Stimulated activated naive CD4-positive, alpha-beta T cell treated with Interleukin-2 at 50 U/mL for 16 hours (primary cell): ENCODE results near the gene ZNF469.

Source experiments
- DNase-seq: peaks from one replicate; lab custom pipeline; 2025; lab: John Stamatoyannopoulos, UW

Gene ZNF469

GRCh38 chr16:88382491-88383400 lies at the start of gene ZNF469:
Gene ZNF469 (plus strand): TSS chr16:88382959. CDS start chr16:88427471, 44,512 bp downstream.
- no peak for DNase-seq

GRCh38 chr16:88333848-88334777 lies 48.6 kb upstream of the ZNF469 start:
- DNase-seq = no peak

GRCh38 chr16:88334778-88335720 lies 47.7 kb upstream of the ZNF469 start:
- DNase-seq = no peak

GRCh38 chr16:88337021-88337420 lies 45.7 kb upstream of the ZNF469 start:
- no peak for DNase-seq

GRCh38 chr16:88337538-88337937 lies 45.2 kb upstream of the ZNF469 start:
- no peak for DNase-seq

- no peak for DNase-seq
These were observed 44.6 kb upstream of the ZNF469 start for GRCh38 chr16:88338111-88338510.

GRCh38 chr16:88338896-88339295 lies 43.9 kb upstream of the ZNF469 start:
- DNase-seq = no peak

- DNase-seq = no peak
These were observed 42.6 kb upstream of the ZNF469 start for GRCh38 chr16:88339930-88340754.

GRCh38 chr16:88340755-88341150 lies 42.0 kb upstream of the ZNF469 start:
- no peak for DNase-seq

GRCh38 chr16:88341551-88342290 lies 41.0 kb upstream of the ZNF469 start:
- no peak for DNase-seq

- no peak for DNase-seq
These were observed 40.3 kb upstream of the ZNF469 start for GRCh38 chr16:88342491-88342890.

GRCh38 chr16:88343271-88343791 lies 39.4 kb upstream of the ZNF469 start:
- DNase-seq = no peak

GRCh38 chr16:88344411-88345030 lies 38.2 kb upstream of the ZNF469 start:
- DNase-seq = no peak

GRCh38 chr16:88345031-88345720 lies 37.6 kb upstream of the ZNF469 start:
- no peak for DNase-seq

- DNase-seq = no peak
These were observed 36.8 kb upstream of the ZNF469 start for GRCh38 chr16:88345721-88346560.

GRCh38 chr16:88346680-88347505 lies 35.9 kb upstream of the ZNF469 start:
- no peak for DNase-seq
